Thoracic aorta (tissue), 2 donors: Measurements from ENCODE around the gene SIGLEC10. TPM values are rescaled to one million over a fixed set of nuclear protein-coding genes. Genes with fewer than 3 reads are reported as not detected.
A peak's percentile ranks its signal among the peaks of the same experiment; 100 is the strongest.
"Not testable (repeated sequence)": the region's sequence is repeated elsewhere in the genome, so short reads cannot be mapped to it uniquely, and the experiment has no call there.

Experiments
- ATAC-seq: fragments of 150-250 bp; one replicate; pipeline ENCODE4 v1.8.0; 2017; ENCODE audit warnings: low read depth; ENCODE audit not compliant: insufficient number of reproducible peaks, low FRiP score
- DNase-seq: peaks from one replicate; pipeline ENCODE4 v3.0.0-alpha.2; 2020; ENCODE audit warnings: low spot score
- H3K27ac ChIP-seq, 2 donors: fragments of 200-600 bp; sonication (generic); 1 replicate in 1 of 2; 2 replicates in 1 of 2; pipeline ENCODE4 v1.5.1; 2016; ENCODE audit warnings: mild to moderate bottlenecking in 2 of 2, moderate library complexity in 2 of 2
- H3K27me3 ChIP-seq: fragments of 200-600 bp; sonication (generic); replicated peaks from 2 replicates; pipeline ENCODE4 v1.6.0; 2016; ENCODE audit warnings: mild to moderate bottlenecking; ENCODE audit not compliant: insufficient read depth
- H3K36me3 ChIP-seq: fragments of 200-600 bp; sonication (generic); one replicate; pipeline ENCODE4 v1.5.1; 2016
- H3K4me1 ChIP-seq, 2 donors: fragments of 200-600 bp; sonication (generic); 1 replicate in 1 of 2; 2 replicates in 1 of 2; pipeline versions ENCODE4 v1.5.1 to v1.6.0; 2016; ENCODE audit warnings: low read depth in 2 of 2, mild to moderate bottlenecking in 1 of 2; ENCODE audit not compliant: control insufficient read depth in 1 of 2
- H3K4me3 ChIP-seq: fragments of 200-600 bp; sonication (generic); 2 replicates; pipeline ENCODE4 v1.5.1; 2016; ENCODE audit warnings: mild to moderate bottlenecking
- H3K9me3 ChIP-seq: fragments of 200-600 bp; sonication (generic); 2 replicates; pipeline ENCODE4 v1.5.1; 2016
- total RNA-seq, 2 donors: library from RNA; depleted of rRNA; stranded (reverse); fragments of >200 nt; gene quantifications; one replicate each; pipeline versions ENCODE4 v1.1.0 to v1.2.3, GENCODE V29; 2016
- TF ChIP-seq, protein P1 (sequence below): fragments of 200-600 bp; sonication (generic); IDR thresholded peaks from one replicate; pipeline ENCODE4 v1.5.1; 2019; ENCODE audit warnings: antibody characterized with exemption

SIGLEC10 gene, protein sequence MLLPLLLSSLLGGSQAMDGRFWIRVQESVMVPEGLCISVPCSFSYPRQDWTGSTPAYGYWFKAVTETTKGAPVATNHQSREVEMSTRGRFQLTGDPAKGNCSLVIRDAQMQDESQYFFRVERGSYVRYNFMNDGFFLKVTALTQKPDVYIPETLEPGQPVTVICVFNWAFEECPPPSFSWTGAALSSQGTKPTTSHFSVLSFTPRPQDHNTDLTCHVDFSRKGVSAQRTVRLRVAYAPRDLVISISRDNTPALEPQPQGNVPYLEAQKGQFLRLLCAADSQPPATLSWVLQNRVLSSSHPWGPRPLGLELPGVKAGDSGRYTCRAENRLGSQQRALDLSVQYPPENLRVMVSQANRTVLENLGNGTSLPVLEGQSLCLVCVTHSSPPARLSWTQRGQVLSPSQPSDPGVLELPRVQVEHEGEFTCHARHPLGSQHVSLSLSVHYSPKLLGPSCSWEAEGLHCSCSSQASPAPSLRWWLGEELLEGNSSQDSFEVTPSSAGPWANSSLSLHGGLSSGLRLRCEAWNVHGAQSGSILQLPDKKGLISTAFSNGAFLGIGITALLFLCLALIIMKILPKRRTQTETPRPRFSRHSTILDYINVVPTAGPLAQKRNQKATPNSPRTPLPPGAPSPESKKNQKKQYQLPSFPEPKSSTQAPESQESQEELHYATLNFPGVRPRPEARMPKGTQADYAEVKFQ
- total RNA-seq, result 10 to 100 TPM; 13.3 to 20.3 TPM

DNA sequence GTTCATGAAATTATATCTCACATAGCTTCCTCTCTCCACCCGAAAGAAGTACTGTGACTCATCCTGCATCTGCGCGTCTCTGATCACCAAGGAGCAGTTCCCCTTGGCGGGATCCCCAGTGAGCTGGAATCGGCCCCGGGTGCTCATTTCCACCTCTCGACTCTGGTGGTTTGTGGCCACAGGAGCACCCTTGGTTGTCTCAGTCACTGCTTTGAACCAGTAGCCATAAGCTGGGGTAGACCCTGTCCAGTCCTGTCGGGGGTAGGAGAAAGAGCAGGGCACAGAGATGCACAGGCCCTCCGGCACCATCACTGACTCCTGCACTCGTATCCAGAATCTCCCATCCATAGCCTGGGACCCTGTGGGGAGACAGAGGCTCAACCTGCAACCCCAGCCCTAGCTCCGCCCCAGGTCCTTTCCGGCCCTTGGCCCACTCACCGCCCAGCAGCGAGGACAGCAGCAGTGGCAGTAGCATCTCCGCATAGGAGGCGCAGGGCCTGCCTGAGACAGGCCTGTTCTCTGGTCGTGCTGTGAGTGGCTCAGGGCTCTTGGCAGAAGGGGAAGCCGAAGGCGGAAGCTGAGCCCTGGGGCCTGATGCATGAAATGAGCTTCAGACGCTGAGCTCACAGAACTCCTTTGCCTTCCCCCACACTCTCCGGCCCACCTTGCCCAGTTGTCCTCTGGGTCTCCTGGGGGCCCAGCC is at the start of gene SIGLEC10:
SIGLEC10 (minus strand) TSS at position 536 of the 703 bp plus-strand sequence; CDS start at position 475, 61 bp downstream.
- no peaks in the 10 kb centered on the region for H3K27me3 ChIP-seq
- no peaks in the 10 kb centered on the region for H3K36me3 ChIP-seq
- no peak for ATAC-seq
- H3K4me1 ChIP-seq, result no peaks in the 10 kb centered on the region
- H3K9me3 ChIP-seq, result no peaks in the 10 kb centered on the region
- H3K27ac ChIP-seq, result no peak within 1 kb of the TSS
- TF ChIP-seq, protein P1, sequence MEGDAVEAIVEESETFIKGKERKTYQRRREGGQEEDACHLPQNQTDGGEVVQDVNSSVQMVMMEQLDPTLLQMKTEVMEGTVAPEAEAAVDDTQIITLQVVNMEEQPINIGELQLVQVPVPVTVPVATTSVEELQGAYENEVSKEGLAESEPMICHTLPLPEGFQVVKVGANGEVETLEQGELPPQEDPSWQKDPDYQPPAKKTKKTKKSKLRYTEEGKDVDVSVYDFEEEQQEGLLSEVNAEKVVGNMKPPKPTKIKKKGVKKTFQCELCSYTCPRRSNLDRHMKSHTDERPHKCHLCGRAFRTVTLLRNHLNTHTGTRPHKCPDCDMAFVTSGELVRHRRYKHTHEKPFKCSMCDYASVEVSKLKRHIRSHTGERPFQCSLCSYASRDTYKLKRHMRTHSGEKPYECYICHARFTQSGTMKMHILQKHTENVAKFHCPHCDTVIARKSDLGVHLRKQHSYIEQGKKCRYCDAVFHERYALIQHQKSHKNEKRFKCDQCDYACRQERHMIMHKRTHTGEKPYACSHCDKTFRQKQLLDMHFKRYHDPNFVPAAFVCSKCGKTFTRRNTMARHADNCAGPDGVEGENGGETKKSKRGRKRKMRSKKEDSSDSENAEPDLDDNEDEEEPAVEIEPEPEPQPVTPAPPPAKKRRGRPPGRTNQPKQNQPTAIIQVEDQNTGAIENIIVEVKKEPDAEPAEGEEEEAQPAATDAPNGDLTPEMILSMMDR, result no peak
- no peak for DNase-seq
- peak within 1 kb of the TSS; percentile 14 for H3K4me3 ChIP-seq

DNA sequence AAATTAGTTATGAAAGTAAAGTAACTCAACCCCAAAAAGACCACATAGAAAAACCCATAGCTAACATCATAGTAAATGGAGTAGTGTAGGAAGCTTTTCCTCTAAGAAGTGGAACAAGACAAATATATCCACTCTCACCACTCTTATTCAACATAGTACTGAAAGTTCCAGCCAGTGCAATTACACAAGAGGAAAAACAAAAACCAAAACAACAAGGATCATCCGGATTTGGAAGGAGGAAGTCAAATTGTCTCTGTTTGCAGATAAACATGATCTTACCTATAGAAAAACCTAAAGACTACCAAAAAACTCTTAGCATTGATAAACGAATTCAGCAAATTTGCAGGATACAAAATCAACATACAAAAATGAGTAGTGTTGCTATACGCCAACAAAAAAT is 49.3 kb upstream of the SIGLEC10 start:
- no peaks in the 10 kb centered on the region for H3K9me3 ChIP-seq
- TF ChIP-seq, protein P1, result no peak
- no peaks in the 10 kb centered on the region for H3K4me1 ChIP-seq
- no peak overlapping the region for H3K27ac ChIP-seq
- H3K4me3 ChIP-seq, result no peak overlapping the region
- no peaks in the 10 kb centered on the region for H3K36me3 ChIP-seq
- DNase-seq (no peak), ATAC-seq (no peak)
- H3K27me3 ChIP-seq, result no peaks in the 10 kb centered on the region

DNA sequence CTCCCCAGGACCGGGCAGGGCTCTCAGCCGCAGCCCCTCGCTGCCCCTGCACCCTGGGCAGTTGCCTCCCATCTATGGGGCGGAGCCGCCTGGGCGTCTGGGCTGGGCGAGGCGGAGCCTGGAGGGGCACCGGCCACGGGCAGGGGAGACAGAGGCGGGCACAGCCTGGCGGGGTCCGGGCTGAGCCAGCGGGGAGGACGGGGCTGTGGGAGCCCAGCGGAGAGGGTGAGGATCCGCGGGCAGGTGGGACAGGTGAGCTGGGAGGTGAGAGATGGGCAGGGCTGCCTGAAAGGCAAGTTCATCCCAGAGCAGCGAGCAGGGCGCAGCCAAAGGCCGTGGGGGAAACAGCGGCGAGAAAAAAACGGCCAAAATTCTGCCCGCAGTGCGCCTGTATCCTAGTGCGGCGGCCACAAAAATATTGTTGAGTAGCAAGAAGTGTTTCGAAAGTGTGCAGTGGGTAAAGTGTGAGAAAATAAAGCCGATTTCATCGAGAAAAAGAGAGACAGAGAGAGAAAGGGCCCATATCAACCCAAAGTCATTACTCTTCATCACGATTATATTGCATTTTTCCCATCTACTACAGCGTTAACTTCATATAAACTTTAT is 46.6 kb upstream of the SIGLEC10 start:
- not testable (repeated sequence) for H3K36me3 ChIP-seq, ATAC-seq, H3K9me3 ChIP-seq, H3K27ac ChIP-seq, DNase-seq, H3K4me3 ChIP-seq, H3K27me3 ChIP-seq, H3K4me1 ChIP-seq

DNA sequence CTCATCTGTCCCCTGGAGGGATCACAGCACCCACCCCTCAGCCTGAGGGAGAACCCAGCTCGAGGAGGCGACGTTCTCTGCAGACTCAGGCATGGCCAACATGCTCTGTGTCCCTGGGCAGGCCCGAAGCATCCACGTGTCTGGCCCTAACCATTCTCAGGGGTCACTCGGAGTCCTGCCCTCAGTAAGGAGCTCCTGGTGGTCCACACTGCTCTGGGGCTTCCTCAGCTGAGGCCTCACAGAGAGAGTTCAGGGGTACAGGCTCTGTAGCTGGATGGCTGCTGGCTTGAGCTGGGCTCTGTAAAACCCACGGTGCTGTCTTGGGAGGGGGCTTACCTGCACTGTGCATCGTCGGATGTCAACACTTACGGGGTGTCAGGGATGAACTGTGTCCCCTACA is 45.2 kb upstream of the SIGLEC10 start:
- no peak overlapping the region for H3K27ac ChIP-seq
- no peak for ATAC-seq
- no peak for DNase-seq
- H3K36me3 ChIP-seq, result no peaks in the 10 kb centered on the region
- no peaks in the 10 kb centered on the region for H3K4me1 ChIP-seq
- TF ChIP-seq, protein P1, result no peak
- H3K9me3 ChIP-seq, result no peaks in the 10 kb centered on the region
- H3K27me3 ChIP-seq, result no peaks in the 10 kb centered on the region
- H3K4me3 ChIP-seq, result no peak overlapping the region

DNA sequence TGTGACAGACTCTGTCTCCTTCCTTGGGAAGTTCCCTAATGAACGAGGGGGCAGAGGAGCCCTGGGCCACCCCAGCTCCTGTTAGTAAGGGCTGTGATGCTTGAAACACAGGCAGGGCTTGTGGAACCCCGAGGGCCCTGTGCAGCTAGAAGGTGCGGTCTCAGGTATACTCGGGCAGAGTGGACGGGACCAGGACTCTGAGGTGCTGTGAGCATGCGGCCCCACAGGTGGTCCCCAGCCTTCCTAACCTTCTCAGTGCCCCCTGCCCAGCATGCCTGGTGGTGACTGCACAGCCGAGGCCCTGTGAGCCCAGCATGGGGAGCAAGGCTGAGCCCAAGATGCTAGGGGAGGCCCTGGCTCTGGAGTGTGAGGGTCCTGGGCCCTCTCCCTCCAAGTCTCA is 44.8 kb upstream of the SIGLEC10 start:
- no peaks in the 10 kb centered on the region for H3K27me3 ChIP-seq

More for the DNA sequence above, 44.8 kb upstream of the SIGLEC10 start:
- H3K36me3 ChIP-seq, result no peaks in the 10 kb centered on the region
- no peak overlapping the region for H3K27ac ChIP-seq
- ATAC-seq (no peak), DNase-seq (no peak)
- H3K4me3 ChIP-seq, result no peak overlapping the region
- no peaks in the 10 kb centered on the region for H3K9me3 ChIP-seq
- no peaks in the 10 kb centered on the region for H3K4me1 ChIP-seq
- TF ChIP-seq, protein P1, result no peak
